Dermis microvascular lymphatic vessel endothelial cell (primary cell): ENCODE data around the gene OR2B6. TPM values are rescaled to one million over a fixed set of nuclear protein-coding genes. Genes with fewer than 3 reads are reported as not detected.

Source experiments
- DNase-seq, 2 donors: peaks; one replicate each; pipeline versions ENCODE4 v3.0.0 to v3.0.0-alpha.2; 2010; ENCODE audit warnings: low read depth in 2 of 2
- total RNA-seq: library from RNA; depleted of rRNA; stranded (reverse); fragments of >200 nt; gene quantifications from 2 replicates; pipeline ENCODE4 v1.2.1, GENCODE V29; 2014

The OR2B6 gene
- total RNA-seq, 1 donor from 2014 or later, result not detected

GRCh38 chr6:28000351-28001045 lies 43.5 kb downstream of the OR2B6 start:
- no peak for DNase-seq

GRCh38 chr6:28001351-28001750 lies 44.3 kb downstream of the OR2B6 start:
- no peak for DNase-seq

DNA sequence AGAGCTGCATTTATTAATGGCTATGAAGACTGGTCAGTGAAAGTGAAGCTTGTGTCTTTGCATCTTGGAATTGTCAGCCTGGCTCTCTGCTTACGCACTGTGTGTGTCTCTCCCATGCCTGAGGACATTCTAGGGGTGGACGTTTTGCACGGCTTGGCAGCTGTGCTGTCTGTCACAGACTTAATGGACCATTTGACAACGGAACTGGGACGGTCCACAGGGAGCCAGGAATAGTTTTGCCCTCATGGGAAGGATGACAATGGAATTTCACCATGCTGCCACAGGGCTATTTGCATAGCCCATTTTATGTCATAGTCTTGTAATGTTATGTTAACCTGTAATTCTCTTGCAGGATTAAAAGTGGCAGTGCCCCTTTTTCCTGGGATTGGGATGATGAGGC lies 44.7 kb downstream of the OR2B6 start:
- DNase-seq, result no peak

DNA sequence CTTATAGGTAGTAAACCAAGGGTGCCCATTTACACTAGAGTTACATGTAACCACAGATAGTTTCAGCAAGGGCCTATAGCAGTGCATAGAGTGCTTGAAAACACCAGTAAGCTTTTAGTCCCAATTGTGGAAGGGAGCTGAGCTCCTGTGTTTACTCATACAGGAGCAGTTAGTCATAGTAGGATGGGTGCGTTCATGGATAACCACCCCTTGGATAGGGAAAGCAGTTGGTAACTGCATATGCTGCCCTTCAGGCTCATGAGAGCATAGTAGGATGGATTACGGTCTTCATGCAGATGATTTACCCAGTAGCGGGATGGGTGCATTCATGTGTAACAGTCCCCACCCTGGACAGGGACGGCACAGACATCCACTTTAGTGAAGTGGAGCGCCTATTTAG lies 45.1 kb downstream of the OR2B6 start:
- no peak for DNase-seq

- DNase-seq, result no peak
These were observed 46.0 kb downstream of the OR2B6 start for GRCh38 chr6:28003059-28003458.

GRCh38 chr6:28003661-28004060 lies 46.6 kb downstream of the OR2B6 start:
- DNase-seq, result no peak

DNA sequence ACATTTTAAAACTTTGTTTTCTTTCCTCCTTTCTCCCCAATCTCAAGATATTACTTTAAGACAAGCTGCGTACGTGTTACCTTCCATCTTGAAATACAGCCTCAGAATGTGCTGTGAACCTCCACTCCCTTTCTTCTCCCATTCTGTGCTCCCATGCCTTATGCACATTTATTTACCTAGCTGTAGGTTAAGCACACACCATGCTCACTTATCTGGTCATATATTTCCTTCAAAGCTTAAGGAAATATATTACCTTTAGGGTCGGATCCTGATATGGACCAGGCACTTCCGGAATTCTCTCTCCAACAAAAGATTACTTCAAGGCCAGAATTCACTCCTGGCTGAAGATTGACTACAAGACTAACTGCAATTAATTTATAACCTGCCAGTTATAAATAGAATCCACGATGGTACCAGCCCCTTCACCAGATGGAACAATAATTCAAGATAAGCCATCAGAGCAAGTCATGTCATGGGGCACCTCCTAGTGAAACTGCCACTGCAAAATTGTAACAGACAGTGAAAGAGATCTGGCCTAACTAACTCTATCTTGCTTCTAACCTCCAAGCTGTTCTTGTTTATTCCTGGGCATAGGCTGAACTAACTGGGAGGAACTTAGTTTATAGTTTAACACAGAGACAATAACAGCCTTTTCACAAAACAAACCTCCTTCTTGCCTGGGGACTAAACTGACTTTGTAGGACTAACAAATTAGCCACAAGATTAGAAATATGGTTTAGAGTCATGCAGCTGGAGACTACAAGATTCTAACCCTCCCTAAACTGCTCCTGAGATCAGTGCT lies 47.5 kb downstream of the OR2B6 start:
- no peak for DNase-seq

- no peak for DNase-seq
These were observed 48.3 kb downstream of the OR2B6 start for GRCh38 chr6:28005152-28005890.

- no peak for DNase-seq
These were observed 48.9 kb downstream of the OR2B6 start for GRCh38 chr6:28005975-28006374.

Other genes with a start within 250 kb of the OR2B6 start
- not detected in 2 replicates for gene OR2B2, start 44.8 kb upstream of the OR2B6 start, total RNA-seq
- gene ZNF165, start 123.3 kb downstream of the OR2B6 start, total RNA-seq, result 0.25 and 0.39 TPM in 2 replicates
- gene ZSCAN16, start 167.4 kb downstream of the OR2B6 start, total RNA-seq, result 10.5 and 12.1 TPM in 2 replicates
- gene ZKSCAN8, start 184.6 kb downstream of the OR2B6 start, total RNA-seq, result 9.6 and 15.2 TPM in 2 replicates